Ectodermal cell (in vitro differentiated cells): Measurements from ENCODE around the gene PYCARD. TPM values are rescaled to one million over a fixed set of nuclear protein-coding genes. Genes with fewer than 3 reads are reported as not detected.
"Not testable (repeated sequence)": the region's sequence is repeated elsewhere in the genome, so short reads cannot be mapped to it uniquely, and the experiment has no call there.

ENCODE experiments used
- H3K27ac ChIP-seq: 2 replicates; pipeline ENCODE4 v1.7.0; 2013; ENCODE audit warnings: mild to moderate bottlenecking, low read depth, low read length; ENCODE audit not compliant: insufficient read depth, poor library complexity, severe bottlenecking
- H3K27me3 ChIP-seq: 2 replicates; pipeline ENCODE4 v1.7.0; 2013; ENCODE audit warnings: mild to moderate bottlenecking, low read length; ENCODE audit not compliant: insufficient read depth, control insufficient read depth, poor library complexity, severe bottlenecking
- H3K36me3 ChIP-seq: one replicate; pipeline ENCODE4 v1.7.0; 2013; ENCODE audit warnings: low read length; ENCODE audit not compliant: control insufficient read depth, insufficient read depth
- H3K4me1 ChIP-seq: one replicate; pipeline ENCODE4 v1.7.0; 2013; ENCODE audit warnings: low read length; ENCODE audit not compliant: control insufficient read depth, insufficient read depth
- H3K4me3 ChIP-seq: 2 replicates; pipeline ENCODE4 v1.7.0; 2013; ENCODE audit warnings: low read depth, low read length, control low read depth; ENCODE audit not compliant: insufficient read depth
- H3K9me3 ChIP-seq: 2 replicates; pipeline ENCODE4 v1.7.0; 2013; ENCODE audit warnings: mild to moderate bottlenecking, low read length, moderate library complexity; ENCODE audit not compliant: control insufficient read depth
- WGBS, 2 experiments: methylation state at CpG; one replicate each; pipeline ENCODE4 v1.1.7; 2013; ENCODE audit warnings: missing lambda C conversion rate in 2 of 2; 5-methylcytosine and 5-hydroxymethylcytosine counted together
- polyA plus RNA-seq, 4 experiments: library from polyadenylated mRNA; stranded (reverse); fragments of 50-300 nt; gene quantifications; one replicate each; pipeline ENCODE4 v1.2.3, GENCODE V29; 2013

Gene PYCARD
- 0.48 TPM for polyA plus RNA-seq (2013, experiment 1 of 4)
- 1.1 TPM for polyA plus RNA-seq (2013, experiment 2 of 4)
- polyA plus RNA-seq (2013, experiment 3 of 4), result 0.69 TPM
- 0.28 TPM for polyA plus RNA-seq (2013, experiment 4 of 4)

DNA sequence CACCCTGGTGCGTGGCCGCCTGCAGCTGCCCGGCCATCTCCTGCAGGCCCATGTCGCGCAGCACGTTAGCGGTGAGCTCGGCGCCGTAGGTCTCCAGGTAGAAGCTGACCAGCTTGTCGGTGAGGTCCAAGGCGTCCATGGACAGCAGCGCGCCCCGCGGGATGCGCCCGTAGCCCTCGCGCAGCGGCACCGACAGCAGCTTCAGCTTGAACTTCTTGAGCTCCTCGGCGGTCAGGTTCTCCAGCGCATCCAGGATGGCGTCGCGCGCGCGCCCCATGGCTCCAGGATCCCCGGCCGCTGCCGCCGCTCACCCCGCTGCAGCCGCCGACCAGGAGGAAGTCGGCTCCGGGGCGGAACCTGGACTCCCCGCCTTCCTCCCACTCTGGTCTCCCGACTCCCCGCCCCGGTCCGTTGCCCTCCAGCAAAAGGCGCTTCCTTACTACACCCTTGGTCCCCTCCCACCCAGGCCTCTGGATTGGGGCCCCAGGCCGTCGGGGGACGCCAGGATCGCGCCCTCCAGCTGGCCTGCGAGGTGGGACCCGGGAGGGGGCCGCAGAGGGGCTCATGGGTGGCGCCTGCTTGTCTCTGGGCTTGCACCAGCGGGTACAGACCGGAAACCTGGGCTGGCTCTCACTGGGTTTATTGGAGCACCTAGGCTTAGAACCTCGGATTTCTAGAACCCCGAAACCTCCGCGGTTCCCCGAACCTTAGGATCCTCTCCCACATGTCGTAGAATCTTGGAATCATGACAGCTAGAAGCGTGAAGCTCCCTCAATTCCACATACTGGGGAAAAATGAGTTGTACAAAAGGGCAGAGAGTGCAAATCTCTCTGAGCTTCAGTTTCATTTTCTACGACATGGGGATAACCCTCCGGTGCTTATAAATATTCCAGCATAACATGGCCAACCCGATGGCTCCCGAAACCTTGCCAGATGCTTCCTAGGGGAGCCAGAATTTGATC lies at the start of gene PYCARD:
Gene PYCARD, minus strand, starts transcription at position 347 of the 962 bp plus-strand sequence. Its CDS starts 70 bp downstream, at position 277.
- H3K9me3 ChIP-seq, result no peaks in the 10 kb centered on the region
- H3K27ac ChIP-seq, result no peak within 1 kb of the TSS
- H3K4me3 ChIP-seq, result peak within 1 kb of the TSS; percentile 32
- WGBS, 2 experiments, result 19 to 20% methylated on average over 69 of the region's 69 CpGs
- H3K36me3 ChIP-seq, result no peaks in the 10 kb centered on the region
- peaks cover 46% of the 10 kb centered on the region for H3K27me3 ChIP-seq
- no peaks in the 10 kb centered on the region for H3K4me1 ChIP-seq

DNA sequence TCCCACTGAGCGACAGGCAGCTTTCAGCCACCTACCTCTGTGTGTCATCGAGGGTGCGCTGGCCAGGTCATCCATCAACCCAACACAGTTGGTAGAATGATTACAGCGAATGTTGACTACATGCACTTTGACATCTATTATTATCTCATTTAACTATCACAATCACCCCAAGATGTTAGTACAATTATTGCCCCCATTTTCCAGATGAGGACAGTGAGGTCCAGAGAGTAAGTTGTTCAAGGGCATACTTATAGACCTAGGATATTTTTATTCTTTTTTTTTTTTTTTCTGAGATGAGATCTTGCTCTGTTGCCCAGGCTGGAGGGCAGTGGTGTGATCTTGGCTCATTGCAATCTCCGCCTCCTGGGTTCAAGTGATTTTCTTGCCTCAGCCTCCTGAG lies 48.9 kb upstream of the PYCARD start:
- WGBS, 2 experiments, result 89 to 93% methylated on average over 5 of the region's 5 CpGs
- no peak overlapping the region for H3K4me3 ChIP-seq
- H3K27me3 ChIP-seq, result no peaks in the 10 kb centered on the region
- H3K36me3 ChIP-seq, result no peaks in the 10 kb centered on the region
- H3K9me3 ChIP-seq, result no peaks in the 10 kb centered on the region
- H3K4me1 ChIP-seq, result no peaks in the 10 kb centered on the region
- H3K27ac ChIP-seq, result no peak overlapping the region

DNA sequence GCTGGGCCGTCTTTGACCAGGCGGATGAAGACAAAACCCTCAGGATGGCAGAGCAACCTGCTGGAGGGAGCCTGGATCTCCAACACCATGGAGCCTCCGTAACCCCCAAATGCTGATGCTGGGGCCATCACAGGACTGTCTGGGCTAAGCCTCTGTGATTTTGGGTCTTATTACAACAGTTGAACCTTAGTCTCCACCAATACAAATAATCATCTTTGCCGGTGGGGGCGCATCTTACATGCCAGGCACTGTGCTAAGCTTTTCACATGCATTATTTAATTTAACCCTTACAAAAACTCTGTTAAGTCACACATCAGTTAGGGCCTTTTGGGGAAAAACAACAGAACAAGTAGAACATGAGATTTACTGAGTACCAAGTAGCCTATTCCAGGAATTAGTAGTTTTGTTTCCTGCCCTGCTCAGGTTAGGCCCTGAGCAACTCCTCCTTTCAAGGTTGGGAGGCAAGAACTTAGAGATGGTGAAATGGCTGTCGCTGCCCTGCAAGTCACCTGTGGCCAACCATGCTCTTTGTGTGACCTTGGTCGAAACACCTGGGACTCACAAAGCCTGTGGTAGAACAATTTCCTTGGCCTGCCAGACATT lies 48.3 kb upstream of the PYCARD start:
- no peaks in the 10 kb centered on the region for H3K9me3 ChIP-seq
- no peaks in the 10 kb centered on the region for H3K27me3 ChIP-seq
- H3K4me1 ChIP-seq, result no peaks in the 10 kb centered on the region
- WGBS, 2 experiments, result 94 to 95% methylated on average over 7 of the region's 7 CpGs
- H3K27ac ChIP-seq, result no peak overlapping the region
- no peaks in the 10 kb centered on the region for H3K36me3 ChIP-seq
- no peak overlapping the region for H3K4me3 ChIP-seq

DNA sequence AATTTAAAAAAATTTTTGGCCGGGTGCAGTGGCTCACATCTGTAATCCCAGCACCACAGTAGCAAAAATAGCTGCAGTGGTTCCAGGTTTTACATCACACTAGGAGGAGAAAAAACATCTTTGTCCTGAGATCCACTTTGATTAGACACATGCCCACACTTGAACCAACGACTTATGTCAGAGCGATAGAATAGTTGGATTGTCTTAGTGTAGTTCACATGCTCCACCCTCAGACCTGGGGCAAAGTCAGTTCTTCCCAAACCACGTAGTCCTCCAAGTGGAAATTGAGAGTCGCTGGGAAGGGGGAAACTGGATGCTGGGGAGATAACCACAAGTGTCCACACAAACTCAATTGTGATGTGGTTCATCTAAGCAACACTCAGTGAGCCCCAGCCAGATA lies 45.8 kb upstream of the PYCARD start:
- no peaks in the 10 kb centered on the region for H3K36me3 ChIP-seq
- no peak overlapping the region for H3K4me3 ChIP-seq
- WGBS, 2 experiments, result 95 to 99% methylated on average over 5 of the region's 5 CpGs
- H3K4me1 ChIP-seq, result no peaks in the 10 kb centered on the region
- H3K27ac ChIP-seq, result no peak overlapping the region
- H3K27me3 ChIP-seq, result no peaks in the 10 kb centered on the region
- H3K9me3 ChIP-seq, result no peaks in the 10 kb centered on the region

DNA sequence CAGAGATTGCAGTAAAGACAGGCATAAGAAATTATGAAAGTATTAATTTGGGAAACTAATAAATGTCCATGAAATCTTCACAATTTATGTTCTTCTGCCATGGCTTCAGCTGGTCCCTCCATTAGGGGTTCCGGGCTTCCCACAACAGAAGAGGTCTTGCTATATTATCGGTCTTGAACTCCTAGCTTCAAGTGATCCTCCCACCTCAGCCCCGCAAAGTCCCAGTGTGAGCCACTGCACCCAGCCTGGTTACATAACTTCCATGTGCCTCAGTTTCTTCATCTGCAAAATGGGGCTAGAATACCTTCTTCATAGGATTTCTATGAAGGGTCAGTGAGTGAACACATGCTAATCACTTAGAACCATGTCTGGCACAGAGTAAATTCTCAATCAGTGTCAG lies 43.7 kb upstream of the PYCARD start:
- H3K36me3 ChIP-seq, result no peaks in the 10 kb centered on the region
- H3K4me1 ChIP-seq, result no peaks in the 10 kb centered on the region
- H3K27me3 ChIP-seq, result no peaks in the 10 kb centered on the region
- no peak overlapping the region for H3K27ac ChIP-seq
- H3K4me3 ChIP-seq, result no peak overlapping the region
- no peaks in the 10 kb centered on the region for H3K9me3 ChIP-seq
- WGBS, 2 experiments, result 91 to 95% methylated on average over 3 of the region's 3 CpGs

DNA sequence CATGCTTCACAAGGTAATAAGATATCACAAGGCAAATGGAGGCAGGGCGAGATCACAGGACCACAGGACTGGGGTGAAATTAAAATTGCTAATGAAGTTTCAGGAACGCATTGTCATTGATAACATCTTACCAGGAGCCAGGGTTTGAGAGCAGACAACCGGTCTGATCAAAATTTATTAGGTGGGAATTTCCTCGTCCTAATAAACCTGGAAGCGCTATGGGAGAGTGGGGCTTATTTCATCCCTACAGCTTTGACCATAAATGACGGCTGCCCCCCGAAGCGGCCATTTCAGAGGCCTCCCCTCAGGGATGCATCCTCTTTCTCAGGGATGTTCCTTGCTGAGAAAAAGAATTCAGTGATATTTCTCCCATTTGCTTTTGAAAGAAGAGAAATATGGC lies 43.0 kb upstream of the PYCARD start:
- not testable (repeated sequence) for H3K4me1 ChIP-seq, H3K36me3 ChIP-seq, H3K27ac ChIP-seq, H3K4me3 ChIP-seq, H3K27me3 ChIP-seq, H3K9me3 ChIP-seq
- WGBS, 2 experiments, result 26 to 28% methylated on average over 8 of the region's 8 CpGs

DNA sequence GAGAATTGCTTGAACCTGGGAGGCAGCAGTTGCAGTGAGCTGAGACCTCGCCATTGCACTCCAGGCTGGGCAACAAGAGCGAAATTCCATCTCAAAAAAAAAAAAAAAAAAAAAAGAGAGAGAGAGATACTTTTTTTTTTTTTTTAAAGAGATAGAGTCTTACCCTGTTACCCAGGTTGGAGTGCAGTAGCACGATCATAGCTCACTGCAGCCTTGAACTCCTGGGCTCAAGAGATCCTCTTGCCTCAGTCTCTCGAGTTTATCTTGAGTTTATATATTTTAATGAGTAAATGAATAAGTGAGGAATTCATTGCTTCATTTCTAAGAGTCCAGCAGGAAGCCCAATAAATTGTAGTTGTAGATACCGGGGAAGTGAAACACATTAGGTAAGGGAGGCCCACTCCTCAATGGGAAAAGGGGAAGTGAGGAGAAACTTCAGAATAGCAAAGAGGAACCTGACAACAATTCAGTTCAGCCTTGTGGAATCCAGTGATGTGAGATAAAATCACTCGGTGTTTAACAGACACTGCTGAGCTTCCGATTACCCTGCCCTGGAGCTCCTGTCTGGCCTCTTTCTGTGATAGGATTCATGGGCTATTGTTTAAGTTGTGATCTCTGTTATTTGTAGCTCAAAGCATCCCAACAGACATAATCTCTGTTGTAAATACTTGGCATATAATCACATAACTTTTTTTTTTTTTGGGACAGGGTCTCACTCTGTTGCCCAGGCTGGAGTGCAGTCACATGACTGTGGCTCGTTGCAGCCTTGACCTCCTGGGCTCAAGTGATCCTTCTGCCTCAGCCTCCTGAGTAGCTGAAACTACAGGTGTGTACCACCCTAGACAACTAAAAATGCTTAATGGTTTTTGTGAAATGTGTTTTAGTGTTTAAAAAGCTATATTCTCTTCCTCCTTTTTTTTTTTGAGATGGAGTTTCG lies 41.4 kb upstream of the PYCARD start:
- 75 to 78% methylated on average over 7 of the region's 9 CpGs for WGBS, 2 experiments
- Histone ChIP-seq H3K4me1 (no peaks in the 10 kb centered on the region), H3K27ac (no peak overlapping the region), H3K9me3 (no peaks in the 10 kb centered on the region), H3K36me3 (no peaks in the 10 kb centered on the region), H3K4me3 (no peak overlapping the region), H3K27me3 (no peaks in the 10 kb centered on the region)

DNA sequence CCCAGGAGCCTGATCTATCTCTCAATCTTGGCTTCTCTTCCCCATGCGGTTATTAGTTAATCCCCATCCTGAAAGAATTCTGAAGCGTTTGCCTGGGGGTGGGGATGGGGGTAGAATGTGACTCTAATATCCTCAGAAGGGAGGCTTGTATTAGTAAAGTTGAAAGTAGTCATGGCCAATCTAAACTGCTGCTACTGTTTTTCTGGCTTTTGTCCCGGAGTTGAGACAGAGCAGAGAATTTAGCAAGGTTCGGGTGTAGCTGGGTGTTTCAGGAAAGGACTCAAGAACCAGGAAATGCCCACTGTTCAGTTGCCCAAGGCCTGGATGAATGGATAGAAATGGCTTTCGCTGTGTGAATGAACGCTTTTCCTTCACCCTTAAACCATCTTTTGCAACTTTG lies 39.6 kb upstream of the PYCARD start:
- Histone ChIP-seq H3K4me3 (no peak overlapping the region), H3K4me1 (no peaks in the 10 kb centered on the region), H3K36me3 (no peaks in the 10 kb centered on the region), H3K9me3 (no peaks in the 10 kb centered on the region), H3K27ac (no peak overlapping the region), H3K27me3 (no peaks in the 10 kb centered on the region)
- 87% methylated on average over 6 of the region's 6 CpGs for WGBS, 2 experiments

DNA sequence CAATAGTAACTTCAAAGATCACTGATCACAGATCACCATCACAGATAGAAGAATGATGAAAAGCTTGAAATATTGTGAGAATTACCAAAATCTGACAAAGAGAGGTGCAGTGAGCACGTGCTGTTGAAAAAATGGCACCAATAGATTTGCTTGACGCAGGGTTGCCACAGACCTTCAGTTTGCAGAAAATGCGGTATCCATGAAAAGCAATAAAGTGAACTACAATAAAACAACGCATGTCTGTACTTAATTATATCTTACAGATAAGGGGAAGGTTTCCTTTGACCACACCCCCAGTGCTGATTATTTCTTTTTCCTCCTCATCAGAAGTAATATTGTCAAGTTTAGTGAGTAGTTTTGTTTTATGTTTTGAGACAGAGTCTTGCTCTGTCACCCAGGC lies 35.5 kb upstream of the PYCARD start:
- Histone ChIP-seq H3K4me1 (no peaks in the 10 kb centered on the region), H3K36me3 (no peaks in the 10 kb centered on the region), H3K27me3 (no peaks in the 10 kb centered on the region), H3K9me3 (no peaks in the 10 kb centered on the region), H3K27ac (no peak overlapping the region), H3K4me3 (no peak overlapping the region)
- 92 to 95% methylated on average over 4 of the region's 4 CpGs for WGBS, 2 experiments
